HepG2 (cell line): Measurements from ENCODE around the gene PTPRF. TPM values are rescaled to one million over a fixed set of nuclear protein-coding genes. Genes with fewer than 3 reads are reported as not detected.

ENCODE experiments used
- ATF2 ChIP-seq: sonication (generic); formaldehyde crosslinking; IDR thresholded peaks from 2 replicates; pipeline ENCODE4 v1.4.0; 2020; ENCODE audit warnings: missing genetic modification reagents
- ATF4 ChIP-seq, 2 experiments: fragments of 450-650 bp in 1 of 2; sonication (generic) in 1 of 2; formaldehyde crosslinking; IDR thresholded peaks; 2 replicates each; pipeline versions ENCODE4 v1.5.0 to v1.8.0; 2020 to 2022; ENCODE audit warnings: mild to moderate bottlenecking in 1 of 2, missing genetic modification reagents in 1 of 2
- ATF6 ChIP-seq: sonication (generic); formaldehyde crosslinking; conservative IDR thresholded peaks from 2 replicates; pipeline ENCODE4 v1.4.0; 2020; ENCODE audit warnings: missing genetic modification reagents
- CSRNP2 ChIP-seq: sonication (generic); formaldehyde crosslinking; conservative IDR thresholded peaks from 2 replicates; pipeline ENCODE4 v1.8.0; 2022; ENCODE audit warnings: low read depth, missing genetic modification reagents
- ERF ChIP-seq: IDR thresholded peaks from 2 replicates; pipeline ENCODE4 v1.6.1; 2018; ENCODE audit warnings: missing biosample characterization, missing genetic modification reagents
- FOXK2 ChIP-seq: fragments of 450-650 bp; IDR thresholded peaks from 2 replicates; pipeline ENCODE4 v1.6.1; 2016
- HMG20B ChIP-seq: conservative IDR thresholded peaks from 2 replicates; pipeline ENCODE4 v1.6.1; 2016; ENCODE audit warnings: missing genetic modification reagents, missing compliant biosample characterization
- HNRNPH1 ChIP-seq: fragments of 200-400 bp; formaldehyde crosslinking; optimal IDR thresholded peaks from 2 replicates; pipeline ENCODE3; 2017; ENCODE audit warnings: mild to moderate bottlenecking, low read depth, low read length
- KMT2B ChIP-seq: IDR thresholded peaks from 2 replicates; pipeline ENCODE4 v1.6.1; 2016; ENCODE audit warnings: missing genetic modification reagents, missing compliant biosample characterization
- PPARG ChIP-seq: conservative IDR thresholded peaks from 2 replicates; pipeline ENCODE4 v1.6.1; 2016; ENCODE audit warnings: missing biosample characterization, missing genetic modification reagents
- PTBP1 ChIP-seq: fragments of 200-400 bp; formaldehyde crosslinking; IDR thresholded peaks from 2 replicates; pipeline ENCODE4 v1.6.1; 2018; ENCODE audit warnings: low read length, low read depth; ENCODE audit not compliant: poor library complexity, severe bottlenecking
- TBP ChIP-seq: sonication (generic); formaldehyde crosslinking; IDR thresholded peaks from 2 replicates; pipeline ENCODE4 v1.5.0; 2020; ENCODE audit warnings: missing genetic modification reagents
- TRIM22 ChIP-seq: fragments of 450-650 bp; IDR thresholded peaks from 2 replicates; pipeline ENCODE4 v1.6.1; 2017
- ZBTB20 ChIP-seq: sonication (generic); formaldehyde crosslinking; IDR thresholded peaks from 2 replicates; pipeline ENCODE4 v1.8.1; 2023; ENCODE audit warnings: missing genetic modification reagents, low read depth, mild to moderate bottlenecking, borderline replicate concordance
- ZBTB46 ChIP-seq: sonication (generic); formaldehyde crosslinking; IDR thresholded peaks from 2 replicates; pipeline ENCODE4 v1.4.0; 2020; ENCODE audit warnings: mild to moderate bottlenecking, missing genetic modification reagents, borderline replicate concordance
- ZNF280B ChIP-seq: sonication (generic); formaldehyde crosslinking; IDR thresholded peaks from 2 replicates; pipeline ENCODE4 v1.5.0; 2020; ENCODE audit warnings: missing genetic modification reagents, mild to moderate bottlenecking, borderline replicate concordance
- ZNF567 ChIP-seq: sonication (generic); formaldehyde crosslinking; IDR thresholded peaks from 2 replicates; pipeline ENCODE4 v1.8.1; 2023; ENCODE audit warnings: mild to moderate bottlenecking, missing genetic modification reagents, borderline replicate concordance
- ZNF781 ChIP-seq: sonication (generic); formaldehyde crosslinking; IDR thresholded peaks from 2 replicates; pipeline ENCODE4 v1.5.1; 2020; ENCODE audit warnings: borderline replicate concordance, mild to moderate bottlenecking, missing genetic modification reagents; ENCODE audit errors: not compliant biosample characterization
- polyA plus RNA-seq, 8 experiments: library from polyadenylated mRNA; depleted of rRNA in 3 of 8; stranded (reverse) in 7 of 8; unstranded in 1 of 8; fragments of >200 nt; fragmentation: Illumina TruSeq in 4 of 8; extraction: Trizol in 4 of 8; gene quantifications; 2 replicates each; pipeline versions ENCODE4 v1.2.1 to v1.2.3, GENCODE V29; 2011 to 2016; ENCODE audit warnings: low read depth in 4 of 8, missing spikeins in 1 of 8, mixed read lengths in 1 of 8; ENCODE audit not compliant: insufficient read depth in 1 of 8
- total RNA-seq, 5 experiments: library from RNA; depleted of rRNA; stranded (reverse); fragments of >200 nt; fragmentation: Illumina TruSeq; extraction: Trizol; gene quantifications; 2 replicates each; pipeline ENCODE4 v1.2.3, GENCODE V29; 2016; ENCODE audit warnings: low read depth in 1 of 5

Gene PTPRF
- total and polyA plus RNA-seq, 2 of the 13 experiments (the other 11 are each of a cell fraction or from before 2014, with no cell fraction given): 55.9 to 167 TPM

GRCh38 chr1:43522776-43523480 lies 7.8 kb upstream of the PTPRF start (continued):
- TF ChIP-seq FOXK2 (no peak), KMT2B (CRISPR knock-in tag) (no peak; the same call in 1 of the 2 replicates), HMG20B (CRISPR knock-in tag) (no peak), ERF (CRISPR knock-in tag) (0 out of 2 replicates have a peak, but pooled peaks have one; percentile 49), PPARG (CRISPR knock-in tag) (peak; percentile 97), ATF6 (no peak), ZBTB20 (no peak), ATF2 (peak; percentile 88; the same call in 1 of the 2 replicates), PTBP1 (no peak), ZNF280B (CRISPR knock-in tag) (no peak), ZNF781 (CRISPR knock-in tag) (no peak), TBP (CRISPR knock-in tag) (no peak), ATF4 (CRISPR knock-in tag; IDR thresholded peaks at IDR 0.05) (0 out of 4 replicates have a peak, but pooled peaks of 1 of the 2 experiments have one; percentile 46), TRIM22 (no peak), HNRNPH1 (no peak), CSRNP2 (no peak), ZNF567 (no peak), ZBTB46 (CRISPR knock-in tag) (no peak)
